HepG2 (cell line): ENCODE results near the gene SPRED2. TPM values are rescaled to one million over a fixed set of nuclear protein-coding genes. Genes with fewer than 3 reads are reported as not detected.

Source experiments
- AHR ChIP-seq: IDR thresholded peaks from 2 replicates; pipeline ENCODE4 v1.6.1; 2018; ENCODE audit warnings: missing genetic modification reagents, missing compliant biosample characterization
- DZIP1 ChIP-seq: sonication (generic); formaldehyde crosslinking; IDR thresholded peaks from 2 replicates; pipeline ENCODE4 v1.5.0; 2020; ENCODE audit warnings: mild to moderate bottlenecking, missing genetic modification reagents
- GATAD2A ChIP-seq: IDR thresholded peaks from 2 replicates; pipeline ENCODE4 v1.6.1; 2016
- GMEB2 ChIP-seq: IDR thresholded peaks from 2 replicates; pipeline ENCODE4 v1.6.1; 2016; ENCODE audit warnings: missing biosample characterization, missing genetic modification reagents, low read depth
- ISL2 ChIP-seq: sonication (generic); formaldehyde crosslinking; IDR thresholded peaks from 2 replicates; pipeline ENCODE4 v1.5.0; 2020; ENCODE audit warnings: missing genetic modification reagents
- KLF13 ChIP-seq: sonication (generic); formaldehyde crosslinking; IDR thresholded peaks from 2 replicates; pipeline ENCODE4 v1.4.0; 2020; ENCODE audit warnings: mild to moderate bottlenecking, missing genetic modification reagents
- KLF15 ChIP-seq: sonication (generic); formaldehyde crosslinking; IDR thresholded peaks from 2 replicates; pipeline ENCODE4 v1.8.1; 2023; ENCODE audit warnings: borderline replicate concordance, mild to moderate bottlenecking, inconsistent platforms, missing genetic modification reagents, mixed read lengths
- MBD4 ChIP-seq: IDR thresholded peaks from 2 replicates; pipeline ENCODE4 v1.6.1; 2012; ENCODE audit warnings: low read length, inconsistent platforms, borderline replicate concordance
- MED8 ChIP-seq: sonication (generic); formaldehyde crosslinking; IDR thresholded peaks from 2 replicates; pipeline ENCODE4 v1.8.1; 2023; ENCODE audit warnings: mild to moderate bottlenecking, missing genetic modification reagents; ENCODE audit not compliant: insufficient replicate concordance
- NFIC ChIP-seq: IDR thresholded peaks from 2 replicates; pipeline ENCODE4 v1.6.1; 2012; ENCODE audit warnings: mild to moderate bottlenecking, low read length, inconsistent platforms
- RARA ChIP-seq: IDR thresholded peaks from 2 replicates; pipeline ENCODE4 v1.6.1; 2016; ENCODE audit warnings: missing genetic modification reagents, missing compliant biosample characterization
- TFDP1 ChIP-seq: IDR thresholded peaks from 2 replicates; pipeline ENCODE4 v1.6.1; 2016; ENCODE audit warnings: missing compliant biosample characterization, missing genetic modification reagents, borderline replicate concordance
- TOPORS ChIP-seq: sonication (generic); formaldehyde crosslinking; IDR thresholded peaks from 2 replicates; pipeline ENCODE4 v1.8.0; 2023; ENCODE audit warnings: mild to moderate bottlenecking, missing genetic modification reagents
- UBTF ChIP-seq: sonication (generic); formaldehyde crosslinking; IDR thresholded peaks from 2 replicates; pipeline ENCODE4 v1.4.0; 2020; ENCODE audit warnings: mild to moderate bottlenecking, missing genetic modification reagents
- YY1 ChIP-seq: IDR thresholded peaks from 2 replicates; pipeline ENCODE4 v1.6.1; 2011; ENCODE audit warnings: low read length, low read depth, moderate library complexity, mild to moderate bottlenecking; ENCODE audit not compliant: insufficient read depth, insufficient replicate concordance
- ZBTB14 ChIP-seq: sonication (generic); formaldehyde crosslinking; IDR thresholded peaks from 2 replicates; pipeline ENCODE4 v1.4.0; 2020; ENCODE audit warnings: missing genetic modification reagents
- ZBTB8A ChIP-seq: sonication (generic); formaldehyde crosslinking; IDR thresholded peaks from 2 replicates; pipeline ENCODE4 v1.4.0; 2020; ENCODE audit warnings: mild to moderate bottlenecking, low read depth, missing genetic modification reagents, borderline replicate concordance
- ZKSCAN5 ChIP-seq: sonication (generic); formaldehyde crosslinking; IDR thresholded peaks from 2 replicates; pipeline ENCODE4 v1.5.1; 2020; ENCODE audit warnings: mild to moderate bottlenecking, missing genetic modification reagents
- ZNF260 ChIP-seq: sonication (generic); formaldehyde crosslinking; IDR thresholded peaks from 2 replicates; pipeline ENCODE4 v1.4.0; 2020; ENCODE audit warnings: missing genetic modification reagents, low read depth, mild to moderate bottlenecking, borderline replicate concordance
- ZNF264 ChIP-seq: sonication (generic); formaldehyde crosslinking; IDR thresholded peaks from 2 replicates; pipeline ENCODE4 v1.4.0; 2020; ENCODE audit warnings: missing genetic modification reagents
- ZNF777 ChIP-seq: sonication (generic); formaldehyde crosslinking; IDR thresholded peaks from 2 replicates; pipeline ENCODE4 v1.4.0; 2020; ENCODE audit warnings: missing genetic modification reagents
- ZNF850 ChIP-seq: sonication (generic); formaldehyde crosslinking; conservative IDR thresholded peaks from 2 replicates; pipeline ENCODE4 v1.9.0; 2021; ENCODE audit warnings: mild to moderate bottlenecking, missing genetic modification reagents
- ZSCAN20 ChIP-seq: sonication (generic); formaldehyde crosslinking; IDR thresholded peaks from 2 replicates; pipeline ENCODE4 v1.4.0; 2020; ENCODE audit warnings: missing genetic modification reagents, mild to moderate bottlenecking, borderline replicate concordance
- polyA plus RNA-seq, 8 experiments: library from polyadenylated mRNA; depleted of rRNA in 3 of 8; stranded (reverse) in 7 of 8; unstranded in 1 of 8; fragments of >200 nt; fragmentation: Illumina TruSeq in 4 of 8; extraction: Trizol in 4 of 8; gene quantifications; 2 replicates each; pipeline versions ENCODE4 v1.2.1 to v1.2.3, GENCODE V29; 2011 to 2016; ENCODE audit warnings: low read depth in 4 of 8, missing spikeins in 1 of 8, mixed read lengths in 1 of 8; ENCODE audit not compliant: insufficient read depth in 1 of 8
- total RNA-seq, 5 experiments: library from RNA; depleted of rRNA; stranded (reverse); fragments of >200 nt; fragmentation: Illumina TruSeq; extraction: Trizol; gene quantifications; 2 replicates each; pipeline ENCODE4 v1.2.3, GENCODE V29; 2016; ENCODE audit warnings: low read depth in 1 of 5

Gene SPRED2
- total and polyA plus RNA-seq, 2 of the 13 experiments (the other 11 are each of a cell fraction or from before 2014, with no cell fraction given): 13.0 to 37.0 TPM

GRCh38 chr2:65379721-65380171 is 52.7 kb downstream of the SPRED2 start (continued):
- TF ChIP-seq UBTF (CRISPR knock-in tag): peak; percentile 30; the same call in 1 of the 2 replicates
- no peak for TF ChIP-seq NFIC
- no peak for TF ChIP-seq TFDP1 (CRISPR knock-in tag)
- TF ChIP-seq ZKSCAN5 (CRISPR knock-in tag): no peak
- TF ChIP-seq ZNF850: no peak
- TF ChIP-seq ZNF260 (CRISPR knock-in tag): 0 out of 2 replicates have a peak, but pooled peaks have one; percentile 40
- no peak for TF ChIP-seq ZBTB14 (CRISPR knock-in tag)
- no peak for TF ChIP-seq ISL2 (CRISPR knock-in tag)
- TF ChIP-seq TOPORS (CRISPR knock-in tag): no peak
- no peak for TF ChIP-seq GMEB2
- TF ChIP-seq KLF15: no peak
- TF ChIP-seq MBD4: no peak
- TF ChIP-seq MED8 (CRISPR knock-in tag): no peak
- TF ChIP-seq ZNF264 (CRISPR knock-in tag): no peak
- no peak for TF ChIP-seq ZBTB8A (CRISPR knock-in tag)
- TF ChIP-seq KLF13 (CRISPR knock-in tag): no peak
- no peak for TF ChIP-seq ZSCAN20 (CRISPR knock-in tag)
- TF ChIP-seq RARA (CRISPR knock-in tag): peak; percentile 81
- TF ChIP-seq AHR (CRISPR knock-in tag): no peak
- TF ChIP-seq ZNF777 (CRISPR knock-in tag): no peak
- TF ChIP-seq DZIP1 (CRISPR knock-in tag): no peak
- TF ChIP-seq GATAD2A (CRISPR knock-in tag): peak; percentile 84
- no peak for TF ChIP-seq YY1
